HG03196 (cell line): ENCODE results near the gene CFAP65.

ENCODE experiments used
- ATAC-seq: cut with Tn5 transposase; IDR thresholded peaks from one replicate; pipeline ENCODE4 v1.9.1; 2021; ENCODE audit not compliant: unreplicated experiment

CFAP65 gene

GRCh38 chr2:218993345-218994315, 47.7 kb downstream of the CFAP65 start, which contains the start of gene CRYBA2:
CRYBA2 (minus strand) TSS chr2:218993422; CDS start chr2:218993176, 246 bp downstream.
- no peak for ATAC-seq

- no peak for ATAC-seq
Measured at GRCh38 chr2:218992703-218993344, 48.5 kb downstream of the CFAP65 start.

- ATAC-seq, result no peak
Measured at GRCh38 chr2:218992196-218992595, 49.1 kb downstream of the CFAP65 start.

- no peak for ATAC-seq
Measured at GRCh38 chr2:218991674-218992168, 49.6 kb downstream of the CFAP65 start.

- ATAC-seq, result no peak
Measured at GRCh38 chr2:218990612-218991011, 50.7 kb downstream of the CFAP65 start.

GRCh38 chr2:218990052-218990451, 51.3 kb downstream of the CFAP65 start:
- ATAC-seq, result no peak

- no peak for ATAC-seq
Measured at GRCh38 chr2:218988650-218989049, 52.7 kb downstream of the CFAP65 start.

GRCh38 chr2:218988164-218988563, 53.2 kb downstream of the CFAP65 start:
- ATAC-seq, result no peak

- no peak for ATAC-seq
Measured at GRCh38 chr2:218986148-218986761, 55.1 kb downstream of the CFAP65 start.

- ATAC-seq, result no peak
Measured at GRCh38 chr2:218985325-218986091, 55.8 kb downstream of the CFAP65 start.

GRCh38 chr2:218985021-218985324, 56.3 kb downstream of the CFAP65 start, which contains the start of gene FEV:
FEV (minus strand) TSS chr2:218985184; CDS start chr2:218985075, 109 bp downstream.
- no peak for ATAC-seq

- ATAC-seq, result no peak
Measured at GRCh38 chr2:218984239-218985020, 56.9 kb downstream of the CFAP65 start.

GRCh38 chr2:218983934-218984238, 57.4 kb downstream of the CFAP65 start:
- no peak for ATAC-seq

GRCh38 chr2:218983263-218983933, 57.9 kb downstream of the CFAP65 start:
- no peak for ATAC-seq

GRCh38 chr2:218982586-218983262, 58.6 kb downstream of the CFAP65 start:
- ATAC-seq, result no peak

- ATAC-seq, result no peak
Measured at GRCh38 chr2:218981881-218982585, 59.3 kb downstream of the CFAP65 start.

GRCh38 chr2:218981390-218981880, 59.9 kb downstream of the CFAP65 start:
- ATAC-seq, result no peak

GRCh38 chr2:218980735-218981389, 60.5 kb downstream of the CFAP65 start:
- ATAC-seq, result no peak
